Kidney (tissue), 14 donors: Measurements from ENCODE around the gene RALGPS1. TPM values are rescaled to one million over a fixed set of nuclear protein-coding genes. Genes with fewer than 3 reads are reported as not detected.
A peak's percentile ranks its signal among the peaks of the same experiment; 100 is the strongest.

Source experiments
- DNase-seq, 5 donors: peaks; one replicate each; pipeline ENCODE4 v3.0.0-alpha.2; 2013 to 2020
- FAIRE-seq: peaks from 2 replicates; lab custom pipeline; 2012; peaks lifted over from hg19 to GRCh38; lab: Jason Lieb, UNC
- H3K27ac ChIP-seq, 2 donors: one replicate each; pipeline ENCODE4 v1.7.0; 2013; ENCODE audit warnings: low read depth in 2 of 2, low read length in 2 of 2, inconsistent platforms in 1 of 2
- H3K27me3 ChIP-seq: one replicate; pipeline ENCODE4 v1.7.1; 2013; ENCODE audit warnings: low read length, inconsistent platforms; ENCODE audit not compliant: control insufficient read depth, insufficient read depth
- H3K36me3 ChIP-seq, 3 donors: one replicate each; pipeline versions ENCODE4 v1.7.0 to v1.7.1; 2013; ENCODE audit warnings: low read length in 3 of 3, control low read depth in 1 of 3, inconsistent platforms in 1 of 3; ENCODE audit not compliant: insufficient read depth in 3 of 3, control insufficient read depth in 2 of 3
- H3K4me1 ChIP-seq, 3 donors: one replicate each; pipeline versions ENCODE4 v1.7.0 to v1.7.1; 2013; ENCODE audit warnings: low read length in 3 of 3, inconsistent platforms in 1 of 3, low read depth in 1 of 3; ENCODE audit not compliant: control insufficient read depth in 2 of 3, insufficient read depth in 2 of 3
- H3K4me3 ChIP-seq, 3 donors: one replicate each; pipeline versions ENCODE4 v1.7.0 to v1.8.1; 2013; ENCODE audit warnings: low read length in 3 of 3, control low read depth in 1 of 3, inconsistent platforms in 1 of 3
- H3K9ac ChIP-seq, 3 donors: one replicate each; pipeline versions ENCODE4 v1.7.0 to v1.7.1; 2013; ENCODE audit warnings: low read length in 3 of 3, control low read depth in 1 of 3, inconsistent platforms in 1 of 3
- H3K9me3 ChIP-seq, 3 donors: one replicate each; pipeline versions ENCODE4 v1.7.0 to v1.7.1; 2013; ENCODE audit warnings: low read length in 3 of 3, control low read depth in 1 of 3, inconsistent platforms in 1 of 3; ENCODE audit not compliant: control insufficient read depth in 2 of 3, insufficient read depth in 1 of 3
- CTCF ChIP-seq: IDR thresholded peaks from 3 replicates; pipeline ENCODE4 v1.5.1; 2012; ENCODE audit warnings: mild to moderate bottlenecking, moderate library complexity, borderline replicate concordance; ENCODE audit not compliant: insufficient read depth; ENCODE audit errors: extremely low read depth
- intact Hi-C: fragments of 100-400 bp; cut with DNase I; formaldehyde crosslinking; loops from one replicate; pipeline ENCODE4 v1.11.1; 2022
- polyA plus RNA-seq: library from polyadenylated mRNA; stranded (reverse); fragments of 350-450 nt; fragmentation: Illumina TruSeq; extraction: RNeasy Lipid Tissue Mini Kit (QIAGEN cat#74804); gene quantifications from one replicate; pipeline ENCODE4 v1.2.3, GENCODE V29; 2014; ENCODE audit warnings: low read depth, low replicate concordance; ENCODE audit not compliant: insufficient read depth
- total RNA-seq: library from RNA; stranded (reverse); fragmentation: NEBNext Ultra II Directional; extraction: Animal tissue kit (Norgen Biotek cat#: 25700); gene quantifications from one replicate; pipeline ENCODE4 v1.2.1, GENCODE V29; 2021
- donor health status: control.
- donor health status: control.
- donor health status: control.
- donor health status: control.
- donor health status: control.
- donor health status: DM: yes; HTN: yes; CAD: no.
- donor health status: Normal renal cell carcinoma (clear cell type).

Gene RALGPS1
- total and polyA plus RNA-seq, 2 donors from 2014 or later = 9.4 to 25.2 TPM

- FAIRE-seq (no peak), DNase-seq (peak in 1 of 5 donors; percentile 53)
- intact Hi-C loops = no loop called here
- Histone ChIP-seq H3K27me3 (no peaks in the 10 kb centered on the region), H3K4me1 (peaks cover 0 to 19% (median 7%) of the 10 kb centered on the region in 3 donors), H3K36me3 (peaks cover 0 to 8% (median 2%) of the 10 kb centered on the region in 3 donors), H3K9ac (no peak overlapping the region), H3K27ac (no peak overlapping the region), H3K9me3 (no peaks in the 10 kb centered on the region), H3K4me3 (no peak overlapping the region)
- no peak for TF ChIP-seq CTCF
Measured at GRCh38 chr9:127195976-127196825, 281.6 kb downstream of the RALGPS1 start.

- TF ChIP-seq CTCF = no peak
- intact Hi-C loops = no loop called here
- no peaks in the 10 kb centered on the region for H3K27me3 ChIP-seq
- H3K4me1 ChIP-seq = peaks cover 0 to 19% (median 7%) of the 10 kb centered on the region in 3 donors
- DNase-seq = peak in 1 of 5 donors; percentile 68
- no peak overlapping the region for H3K27ac ChIP-seq
- H3K4me3 ChIP-seq = no peak overlapping the region
- peaks cover 0 to 8% (median 2%) of the 10 kb centered on the region in 3 donors for H3K36me3 ChIP-seq
- no peak overlapping the region for H3K9ac ChIP-seq
- H3K9me3 ChIP-seq = no peaks in the 10 kb centered on the region
- no peak for FAIRE-seq
Measured at GRCh38 chr9:127196826-127197145, 282.2 kb downstream of the RALGPS1 start.

- Histone ChIP-seq H3K27ac (peak overlapping the region; percentile 28 to 41), H3K9me3 (no peaks in the 10 kb centered on the region), H3K9ac (no peak overlapping the region), H3K36me3 (peaks cover 0 to 8% (median 2%) of the 10 kb centered on the region in 3 donors), H3K4me1 (peaks cover 0 to 19% (median 7%) of the 10 kb centered on the region in 3 donors), H3K4me3 (no peak overlapping the region), H3K27me3 (no peaks in the 10 kb centered on the region)
- FAIRE-seq = no peak
- intact Hi-C loops = no loop called here
- TF ChIP-seq CTCF = no peak
- DNase-seq = peak in 1 of 5 donors; percentile 52
Measured at GRCh38 chr9:127197186-127197860, 282.7 kb downstream of the RALGPS1 start.
